Stomach smooth muscle (tissue), 2 donors: ENCODE measurements around the gene PPP5C.
"Not testable (repeated sequence)": the region's sequence is repeated elsewhere in the genome, so short reads cannot be mapped to it uniquely, and the experiment has no call there.

ENCODE experiments used
- H3K27ac ChIP-seq: one replicate; pipeline ENCODE4 v1.7.0; 2013; ENCODE audit warnings: mild to moderate bottlenecking, low read length, inconsistent platforms
- H3K27me3 ChIP-seq, 2 donors: one replicate each; pipeline ENCODE4 v1.7.0; 2013; ENCODE audit warnings: low read length in 2 of 2; ENCODE audit not compliant: insufficient read depth in 2 of 2, control insufficient read depth in 1 of 2
- H3K36me3 ChIP-seq, 2 donors: one replicate each; pipeline ENCODE4 v1.7.0; 2013; ENCODE audit warnings: low read length in 2 of 2; ENCODE audit not compliant: control insufficient read depth in 2 of 2, insufficient read depth in 2 of 2
- H3K4me1 ChIP-seq: one replicate; pipeline ENCODE4 v1.7.0; 2013; ENCODE audit warnings: low read length; ENCODE audit not compliant: control insufficient read depth, insufficient read depth
- H3K4me3 ChIP-seq, 2 donors: one replicate each; pipeline ENCODE4 v1.7.0; 2013; ENCODE audit warnings: low read length in 2 of 2
- H3K9ac ChIP-seq, 2 donors: one replicate each; pipeline ENCODE4 v1.7.0; 2013; ENCODE audit warnings: low read length in 2 of 2, mild to moderate bottlenecking in 1 of 2
- H3K9me3 ChIP-seq, 2 donors: one replicate each; pipeline ENCODE4 v1.7.0; 2013; ENCODE audit warnings: low read length in 2 of 2; ENCODE audit not compliant: control insufficient read depth in 2 of 2
- donor health status: healthy.
- donor health status: Pancreatic carcinoma.

Gene PPP5C

DNA sequence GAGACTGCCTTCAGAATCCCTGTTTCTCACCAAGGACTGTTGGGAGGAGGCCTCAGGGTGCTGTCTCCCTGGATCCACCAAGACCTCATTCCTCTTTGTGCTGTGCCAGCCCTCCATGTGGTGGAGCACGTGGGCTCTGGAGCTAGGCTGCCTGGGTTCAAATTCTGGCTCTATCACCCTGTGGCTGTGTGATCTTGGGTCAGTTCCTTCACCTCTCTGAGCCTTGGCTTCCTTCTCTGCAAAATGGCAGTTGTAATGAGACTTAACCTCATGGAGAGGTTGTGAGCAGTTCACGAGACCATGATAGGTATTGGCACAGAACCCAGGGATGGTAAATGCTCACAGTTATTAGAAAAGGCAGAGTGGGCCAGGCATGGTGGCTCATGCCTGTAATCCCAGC lies 75.5 kb downstream of the PPP5C start:
- H3K36me3 ChIP-seq, result no peaks in the 10 kb centered on the region
- no peak overlapping the region for H3K9ac ChIP-seq
- no peak overlapping the region for H3K4me3 ChIP-seq
- H3K27me3 ChIP-seq, result peaks cover 4 to 7% of the 10 kb centered on the region in 2 donors
- no peaks in the 10 kb centered on the region for H3K9me3 ChIP-seq
- peaks cover 14% of the 10 kb centered on the region for H3K4me1 ChIP-seq
- no peak overlapping the region for H3K27ac ChIP-seq

DNA sequence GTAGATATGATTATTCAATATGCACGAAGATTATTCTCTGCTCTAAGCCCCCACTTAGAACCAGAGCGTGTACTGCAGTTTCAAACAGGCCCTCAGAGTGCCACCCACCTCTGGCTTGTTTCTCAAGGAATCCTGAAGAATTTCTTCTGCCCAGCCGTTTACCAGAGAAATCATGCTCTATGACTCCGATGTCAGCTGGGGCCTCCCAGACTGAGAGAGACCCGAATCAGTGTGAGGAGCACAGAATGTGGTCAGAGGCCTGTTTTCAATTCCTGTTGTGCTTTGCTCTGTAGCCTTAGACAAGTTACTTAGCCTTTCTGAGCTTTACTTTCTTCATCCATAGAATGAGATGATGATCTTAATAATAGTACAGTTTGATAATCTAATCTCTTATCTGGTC lies 76.3 kb downstream of the PPP5C start:
- peaks cover 14% of the 10 kb centered on the region for H3K4me1 ChIP-seq
- no peaks in the 10 kb centered on the region for H3K36me3 ChIP-seq
- H3K9me3 ChIP-seq, result no peaks in the 10 kb centered on the region
- peaks cover 7 to 14% of the 10 kb centered on the region in 2 donors for H3K27me3 ChIP-seq
- no peak overlapping the region for H3K27ac ChIP-seq
- no peak overlapping the region for H3K4me3 ChIP-seq
- H3K9ac ChIP-seq, result no peak overlapping the region

DNA sequence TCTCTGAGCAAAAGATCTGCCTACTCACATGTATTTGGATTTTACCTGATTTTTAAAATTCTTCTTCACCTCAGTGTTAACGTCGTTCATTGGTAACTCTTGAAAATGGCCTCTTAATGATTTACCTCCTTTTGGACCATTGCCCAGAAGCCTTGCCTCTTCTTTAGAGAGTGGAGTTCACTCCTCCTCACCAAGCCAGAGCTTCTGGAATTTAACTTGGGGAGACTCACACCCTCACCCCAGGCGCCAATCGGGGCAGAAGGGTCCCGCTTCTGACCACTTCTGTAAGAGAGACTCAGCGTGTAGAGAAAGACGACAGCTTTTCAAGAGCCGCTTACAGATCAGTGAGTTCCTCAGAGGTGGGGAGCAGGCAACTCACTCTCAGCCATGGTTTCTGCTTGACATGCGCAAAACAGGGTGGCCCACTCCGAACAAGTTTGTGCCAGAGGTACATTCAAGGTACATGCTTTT lies 79.2 kb downstream of the PPP5C start:
- Histone ChIP-seq H3K27me3 (peaks cover 12 to 24% of the 10 kb centered on the region in 2 donors), H3K4me1 (peaks cover 20% of the 10 kb centered on the region), H3K27ac (no peak overlapping the region), H3K36me3 (no peaks in the 10 kb centered on the region), H3K4me3 (peak overlapping the region; percentile 59 to 80), H3K9me3 (no peaks in the 10 kb centered on the region), H3K9ac (peak overlapping the region; percentile 21 to 37)

DNA sequence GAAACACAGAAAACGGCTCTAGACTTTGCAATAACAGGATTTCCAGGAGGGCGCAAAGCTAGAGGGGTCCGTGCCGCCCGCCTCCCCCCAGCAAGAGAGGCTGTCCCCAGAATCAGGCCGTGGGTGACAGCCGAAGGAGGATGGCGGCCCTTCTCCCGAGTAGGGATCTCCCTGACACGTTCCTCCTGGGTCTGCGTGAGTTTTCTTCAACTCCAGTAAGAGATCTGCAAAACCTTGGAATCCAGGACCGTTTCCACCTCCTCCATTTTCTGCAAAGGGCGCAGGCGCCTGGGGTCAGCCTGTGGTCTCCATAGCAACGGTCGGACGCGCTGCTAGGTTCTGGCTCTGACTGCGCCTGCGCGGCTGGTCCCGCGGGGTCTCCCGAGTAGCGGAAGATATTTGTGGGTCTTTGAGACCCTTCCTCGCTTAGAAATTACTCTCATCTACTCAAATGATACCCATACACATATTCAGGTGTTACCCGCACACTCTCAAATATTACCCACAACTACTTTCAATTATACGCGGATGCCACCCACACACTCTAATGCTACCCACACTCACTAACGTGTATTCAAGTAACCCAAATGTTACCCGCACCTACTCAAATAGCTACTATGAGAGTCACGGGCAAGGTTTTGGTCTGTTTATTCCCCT lies 79.7 kb downstream of the PPP5C start:
- H3K9ac ChIP-seq, result peak overlapping the region; percentile 21 to 37
- no peaks in the 10 kb centered on the region for H3K36me3 ChIP-seq
- H3K4me3 ChIP-seq, result peak overlapping the region; percentile 59 to 80
- H3K27ac ChIP-seq, result no peak overlapping the region
- peaks cover 12 to 24% of the 10 kb centered on the region in 2 donors for H3K27me3 ChIP-seq
- no peaks in the 10 kb centered on the region for H3K9me3 ChIP-seq
- H3K4me1 ChIP-seq, result peaks cover 20% of the 10 kb centered on the region

DNA sequence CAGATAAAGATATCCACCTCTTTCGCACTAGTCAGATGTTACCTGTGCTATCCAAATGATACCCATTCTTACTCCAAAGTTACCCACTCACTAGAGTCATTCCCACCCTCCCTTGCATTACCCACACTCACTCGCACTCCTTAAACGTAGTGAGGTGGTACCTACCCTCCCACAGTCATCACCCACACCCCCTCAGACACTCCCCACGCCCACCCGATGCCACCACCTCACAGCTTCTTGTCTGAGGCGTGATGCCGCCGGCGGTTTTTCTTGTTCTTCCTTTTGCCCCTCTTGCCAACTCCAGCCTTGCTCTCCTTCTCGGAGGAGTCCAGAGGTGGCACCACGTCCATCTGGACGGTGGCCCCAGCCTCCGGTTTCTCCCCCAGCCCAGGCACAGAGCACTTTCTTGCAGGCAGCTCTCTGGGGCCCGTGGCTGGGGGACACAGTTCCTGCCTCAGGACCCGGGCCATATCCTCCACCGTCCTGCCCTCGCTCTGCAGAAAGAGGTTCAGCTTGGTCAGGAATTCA lies 80.7 kb downstream of the PPP5C start:
- Histone ChIP-seq H3K9ac (no peak overlapping the region), H3K9me3 (no peaks in the 10 kb centered on the region), H3K4me1 (peaks cover 20% of the 10 kb centered on the region), H3K27ac (no peak overlapping the region), H3K27me3 (peaks cover 12 to 24% of the 10 kb centered on the region in 2 donors), H3K36me3 (no peaks in the 10 kb centered on the region), H3K4me3 (no peak overlapping the region)

DNA sequence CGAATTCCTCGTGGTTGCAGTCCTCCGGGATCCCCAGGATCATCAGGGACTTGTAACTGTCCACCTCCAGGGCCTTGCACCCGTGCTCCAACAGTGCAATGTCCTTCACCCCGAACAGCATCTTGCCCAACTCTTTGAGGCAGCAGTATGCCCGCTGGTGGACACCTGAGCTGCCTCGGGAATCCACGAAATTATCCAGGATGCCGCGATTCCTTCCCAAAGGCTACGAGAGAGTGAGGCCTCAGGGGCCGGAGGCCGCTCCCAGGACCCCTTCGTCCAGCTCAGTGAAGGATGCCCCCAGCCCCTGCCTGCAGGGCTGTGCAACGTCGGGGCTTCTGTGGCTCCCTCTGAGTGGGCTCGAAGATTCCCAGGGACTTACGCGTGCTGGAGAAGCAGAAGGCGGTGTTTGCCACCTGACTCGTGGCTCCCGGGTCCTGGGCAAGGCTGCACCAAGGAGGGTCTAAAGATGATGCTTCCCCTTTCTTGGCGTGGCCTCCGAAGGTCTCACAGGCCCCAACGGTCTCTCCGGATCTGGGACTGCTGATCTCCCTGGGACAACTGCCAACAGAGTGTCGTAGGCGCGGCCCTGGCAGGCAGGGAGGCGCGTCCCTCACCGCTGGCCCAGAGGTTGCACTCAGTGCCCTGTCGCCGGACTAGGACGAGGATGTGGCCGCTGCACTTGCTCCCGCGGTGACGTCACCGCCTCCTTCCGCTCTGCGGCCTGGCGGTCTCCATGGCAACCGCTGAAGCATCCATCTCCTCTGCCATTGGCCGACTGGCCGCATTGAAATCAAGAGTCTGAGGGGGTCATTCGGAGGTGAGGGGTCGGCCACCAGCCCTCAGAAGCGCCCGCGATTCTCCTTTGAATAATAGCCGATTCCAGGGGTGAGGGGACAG lies 81.6 kb downstream of the PPP5C start, which contains the start of gene PNMA8C:
Gene PNMA8C (minus strand): TSS at position 698 of the 897 bp plus-strand sequence. CDS start 577 bp downstream, at position 121.
- Histone ChIP-seq H3K27me3 (peaks cover 12 to 24% of the 10 kb centered on the region in 2 donors), H3K9me3 (no peaks in the 10 kb centered on the region), H3K27ac (no peak within 1 kb of the TSS), H3K9ac (no peak within 1 kb of the TSS), H3K36me3 (no peaks in the 10 kb centered on the region), H3K4me1 (peaks cover 20% of the 10 kb centered on the region), H3K4me3 (peak within 1 kb of the TSS; percentile 57 to 68)

DNA sequence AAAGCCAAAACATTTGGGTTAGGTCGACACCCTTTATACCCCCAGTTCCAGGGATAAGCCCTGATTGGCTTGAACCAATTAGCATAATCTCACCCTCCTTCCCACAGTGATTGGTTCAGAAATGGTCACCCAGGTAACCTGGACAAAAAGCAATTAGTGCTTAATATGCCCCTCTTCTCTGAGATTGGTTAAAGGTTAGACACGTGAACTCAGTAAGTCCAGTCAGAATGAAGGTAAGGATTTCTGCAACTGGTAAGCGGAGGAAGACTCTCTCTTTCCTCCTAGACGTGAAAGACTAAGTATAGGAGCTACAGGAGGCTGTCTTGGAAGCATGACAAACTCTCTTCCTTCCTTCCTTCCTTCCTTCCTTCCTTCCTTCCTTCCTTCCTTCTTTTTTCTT lies 83.1 kb downstream of the PPP5C start:
- no peak overlapping the region for H3K27ac ChIP-seq
- H3K36me3 ChIP-seq, result no peaks in the 10 kb centered on the region
- no peaks in the 10 kb centered on the region for H3K9me3 ChIP-seq
- H3K4me3 ChIP-seq, result no peak overlapping the region
- H3K9ac ChIP-seq, result no peak overlapping the region
- H3K27me3 ChIP-seq, result peaks cover 10 to 24% of the 10 kb centered on the region in 2 donors
- H3K4me1 ChIP-seq, result peaks cover 20% of the 10 kb centered on the region

DNA sequence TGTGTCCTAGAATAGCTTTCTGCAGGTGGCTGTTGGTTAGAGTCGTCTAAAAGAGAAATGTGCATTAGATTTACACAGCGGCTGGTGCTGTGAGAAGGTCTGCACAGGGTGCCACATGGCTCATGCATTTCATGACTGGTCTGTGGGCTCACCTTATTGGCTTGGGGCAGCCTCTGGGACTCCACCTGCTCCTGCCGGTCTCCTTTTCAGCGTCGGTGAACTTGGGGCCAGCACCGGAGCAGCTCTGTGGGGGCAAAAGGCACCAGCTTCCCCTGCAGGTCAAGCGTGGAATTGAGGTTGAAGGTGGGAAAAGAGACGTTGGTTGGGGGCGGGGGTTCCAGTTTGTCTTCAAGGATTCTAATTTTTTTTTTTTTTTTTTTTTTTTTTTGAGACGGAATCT lies 84.9 kb downstream of the PPP5C start:
- Histone ChIP-seq H3K9me3 (no peaks in the 10 kb centered on the region), H3K4me1 (peaks cover 10% of the 10 kb centered on the region), H3K4me3 (no peak overlapping the region), H3K9ac (no peak overlapping the region), H3K27ac (no peak overlapping the region), H3K27me3 (peaks cover 8 to 16% of the 10 kb centered on the region in 2 donors), H3K36me3 (no peaks in the 10 kb centered on the region)

DNA sequence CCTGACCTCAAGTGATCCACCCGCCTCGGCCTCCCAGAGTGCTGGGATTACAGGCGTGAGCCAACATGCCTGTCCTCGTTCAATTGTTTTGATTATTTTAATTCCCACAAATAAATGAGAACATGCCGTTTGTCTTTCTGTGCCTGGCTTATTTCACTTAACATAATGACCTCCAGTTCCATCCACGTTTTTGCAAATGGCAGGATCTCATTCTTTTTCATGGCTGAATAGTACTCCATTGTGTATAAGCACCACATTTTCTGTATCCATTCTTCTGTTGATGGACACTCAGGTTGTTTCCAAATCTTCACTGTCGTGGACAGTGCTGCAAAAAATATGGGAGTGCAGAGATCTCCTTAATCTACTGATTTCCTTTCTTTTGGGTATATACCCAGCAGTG lies 86.6 kb downstream of the PPP5C start:
- not testable (repeated sequence) for H3K4me3 ChIP-seq, H3K36me3 ChIP-seq, H3K9me3 ChIP-seq, H3K9ac ChIP-seq, H3K27ac ChIP-seq, H3K27me3 ChIP-seq, H3K4me1 ChIP-seq

DNA sequence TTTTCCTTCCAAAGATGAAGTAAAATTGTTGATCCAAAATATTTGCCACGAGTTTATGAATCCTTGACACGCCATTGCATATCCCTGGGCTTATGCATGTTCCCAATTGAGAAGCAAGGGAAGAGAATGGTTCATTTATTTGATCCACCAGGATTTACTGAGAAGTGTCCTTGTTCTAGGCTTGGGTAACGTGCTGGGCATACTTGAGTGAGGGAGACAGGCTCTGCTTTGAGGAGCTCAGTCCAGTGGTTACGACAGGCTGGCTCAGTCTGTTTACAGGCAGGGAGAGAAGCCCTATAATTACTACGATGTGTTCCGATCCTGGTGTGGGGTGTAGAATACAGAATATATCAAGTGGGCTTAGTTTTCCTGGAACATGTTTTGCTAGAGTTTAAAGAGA lies 88.1 kb downstream of the PPP5C start:
- H3K27me3 ChIP-seq, result no peaks in the 10 kb centered on the region
- no peak overlapping the region for H3K4me3 ChIP-seq
- no peak overlapping the region for H3K9ac ChIP-seq
- no peaks in the 10 kb centered on the region for H3K9me3 ChIP-seq
- no peaks in the 10 kb centered on the region for H3K4me1 ChIP-seq
- H3K27ac ChIP-seq, result no peak overlapping the region
- H3K36me3 ChIP-seq, result no peaks in the 10 kb centered on the region
